ENCODE measurements around the gene KLHDC2.
A peak's percentile ranks its signal among the peaks of the same experiment; 100 is the strongest.
"Not testable (repeated sequence)": the region's sequence is repeated elsewhere in the genome, so short reads cannot be mapped to it uniquely, and the experiment has no call there.

Gene KLHDC2

DNA sequence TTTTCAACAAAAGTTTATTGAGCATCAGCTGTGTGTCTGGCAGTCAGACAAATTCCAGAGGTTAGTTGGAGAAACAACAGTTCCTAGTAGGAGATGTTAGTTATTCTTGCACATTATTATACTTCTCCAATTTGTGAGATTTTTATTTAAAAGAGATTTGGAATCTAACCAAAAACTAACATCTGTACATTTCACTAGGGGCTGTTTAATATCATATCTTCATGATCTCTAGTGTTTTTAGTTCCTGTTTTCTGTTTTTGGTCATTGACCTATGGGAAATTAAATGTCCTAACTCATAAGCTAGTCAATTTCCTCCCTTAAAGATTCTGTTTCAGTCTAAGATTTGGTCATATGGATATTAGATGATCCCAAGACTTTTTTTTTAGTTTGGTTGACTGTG is 34.1 kb upstream of the KLHDC2 start:
- H3K36me3 ChIP-seq (ENCODE audit: low read depth), result no peaks in the 10 kb centered on the region
- TF ChIP-seq, protein P1, sequence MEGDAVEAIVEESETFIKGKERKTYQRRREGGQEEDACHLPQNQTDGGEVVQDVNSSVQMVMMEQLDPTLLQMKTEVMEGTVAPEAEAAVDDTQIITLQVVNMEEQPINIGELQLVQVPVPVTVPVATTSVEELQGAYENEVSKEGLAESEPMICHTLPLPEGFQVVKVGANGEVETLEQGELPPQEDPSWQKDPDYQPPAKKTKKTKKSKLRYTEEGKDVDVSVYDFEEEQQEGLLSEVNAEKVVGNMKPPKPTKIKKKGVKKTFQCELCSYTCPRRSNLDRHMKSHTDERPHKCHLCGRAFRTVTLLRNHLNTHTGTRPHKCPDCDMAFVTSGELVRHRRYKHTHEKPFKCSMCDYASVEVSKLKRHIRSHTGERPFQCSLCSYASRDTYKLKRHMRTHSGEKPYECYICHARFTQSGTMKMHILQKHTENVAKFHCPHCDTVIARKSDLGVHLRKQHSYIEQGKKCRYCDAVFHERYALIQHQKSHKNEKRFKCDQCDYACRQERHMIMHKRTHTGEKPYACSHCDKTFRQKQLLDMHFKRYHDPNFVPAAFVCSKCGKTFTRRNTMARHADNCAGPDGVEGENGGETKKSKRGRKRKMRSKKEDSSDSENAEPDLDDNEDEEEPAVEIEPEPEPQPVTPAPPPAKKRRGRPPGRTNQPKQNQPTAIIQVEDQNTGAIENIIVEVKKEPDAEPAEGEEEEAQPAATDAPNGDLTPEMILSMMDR (IDR thresholded peaks at IDR 0.05; ENCODE audit: poor library complexity, severe bottlenecking), result no peak
- H3K4me1 ChIP-seq (ENCODE audit: insufficient read depth, poor library complexity, severe bottlenecking), result no peaks in the 10 kb centered on the region
- H3K4me3 ChIP-seq (ENCODE audit: severe bottlenecking), result no peak overlapping the region
- no peaks in the 10 kb centered on the region for H3K27me3 ChIP-seq (ENCODE audit: insufficient read depth, poor library complexity, severe bottlenecking)
- H3K27ac ChIP-seq (ENCODE audit: poor library complexity, severe bottlenecking), result no peak overlapping the region
- H3K9me3 ChIP-seq (ENCODE audit: severe bottlenecking), result no peaks in the 10 kb centered on the region
- ATAC-seq (ENCODE audit: low read depth), result no peak
- no peak for DNase-seq (ENCODE audit: low spot score)

DNA sequence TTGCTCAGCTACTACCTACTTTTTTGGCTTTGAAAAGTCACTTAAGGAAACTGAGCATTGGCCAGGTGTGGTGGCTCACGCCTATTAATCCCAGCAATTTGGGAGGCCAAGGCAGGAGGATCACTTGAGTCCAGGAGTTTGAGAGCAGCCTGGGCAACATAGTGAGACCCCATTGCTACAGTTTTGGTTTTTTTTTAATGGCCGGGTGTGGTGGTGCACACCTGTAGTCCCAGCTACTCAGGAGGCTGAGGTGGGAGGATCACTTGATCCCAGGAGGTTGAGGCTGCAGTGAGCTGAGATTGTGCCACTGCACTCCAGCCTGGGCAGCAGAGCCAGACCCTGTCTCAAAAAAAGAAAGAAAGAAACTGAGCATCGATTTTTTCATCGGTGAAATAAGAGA is 32.3 kb upstream of the KLHDC2 start:
- not testable (repeated sequence) for ATAC-seq (ENCODE audit: low read depth); H3K4me3 ChIP-seq (ENCODE audit: severe bottlenecking); H3K36me3 ChIP-seq (ENCODE audit: low read depth); H3K4me1 ChIP-seq (ENCODE audit: insufficient read depth, poor library complexity, severe bottlenecking); DNase-seq (ENCODE audit: low spot score); H3K9me3 ChIP-seq (ENCODE audit: severe bottlenecking); H3K27ac ChIP-seq (ENCODE audit: poor library complexity, severe bottlenecking); H3K27me3 ChIP-seq (ENCODE audit: insufficient read depth, poor library complexity, severe bottlenecking)

DNA sequence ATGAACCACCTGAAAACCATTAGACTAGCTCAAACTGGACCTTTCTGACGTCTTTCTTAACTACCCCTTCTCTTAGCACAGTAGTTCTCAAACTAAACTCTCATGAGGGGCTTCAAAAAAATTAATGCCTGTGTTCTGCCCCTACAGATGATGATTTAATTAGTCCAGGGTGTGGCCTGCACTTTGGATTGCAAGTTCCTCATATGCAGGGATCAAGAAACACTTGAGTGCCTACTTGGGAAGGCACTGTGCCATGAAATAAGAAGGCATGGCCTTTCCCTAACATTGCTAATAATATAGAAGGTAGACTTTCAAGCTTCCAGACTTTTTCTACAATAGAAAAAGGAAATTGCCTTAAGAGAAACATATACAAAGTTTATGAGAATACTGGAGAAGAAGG is 22.8 kb upstream of the KLHDC2 start:
- H3K27ac ChIP-seq (ENCODE audit: poor library complexity, severe bottlenecking), result no peak overlapping the region
- no peaks in the 10 kb centered on the region for H3K36me3 ChIP-seq (ENCODE audit: low read depth)
- TF ChIP-seq, protein P1 (IDR thresholded peaks at IDR 0.05; ENCODE audit: poor library complexity, severe bottlenecking), result no peak
- no peaks in the 10 kb centered on the region for H3K4me1 ChIP-seq (ENCODE audit: insufficient read depth, poor library complexity, severe bottlenecking)
- no peaks in the 10 kb centered on the region for H3K9me3 ChIP-seq (ENCODE audit: severe bottlenecking)
- ATAC-seq (ENCODE audit: low read depth) (no peak), DNase-seq (ENCODE audit: low spot score) (no peak)
- no peaks in the 10 kb centered on the region for H3K27me3 ChIP-seq (ENCODE audit: insufficient read depth, poor library complexity, severe bottlenecking)
- H3K4me3 ChIP-seq (ENCODE audit: severe bottlenecking), result no peak overlapping the region

DNA sequence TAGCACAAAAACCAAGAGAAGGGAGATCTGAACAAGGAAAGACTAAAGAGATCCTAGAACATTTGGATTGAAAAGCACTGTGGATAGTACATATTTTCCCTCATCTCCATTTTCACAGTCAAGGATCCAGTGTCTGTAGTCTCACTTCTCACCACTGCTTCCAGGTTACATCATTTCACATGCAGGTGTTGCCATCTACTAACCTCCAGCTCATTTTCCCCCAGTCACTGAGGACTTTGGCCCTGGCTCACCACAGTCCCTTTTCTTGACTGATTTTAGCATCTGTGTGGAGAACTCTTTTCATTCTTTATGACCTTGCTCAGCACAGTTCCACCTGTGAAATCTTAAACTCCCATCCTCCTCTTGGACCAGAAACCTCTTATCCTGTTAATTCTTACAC is 21.5 kb upstream of the KLHDC2 start:
- DNase-seq (ENCODE audit: low spot score); H3K27ac ChIP-seq (ENCODE audit: poor library complexity, severe bottlenecking); H3K27me3 ChIP-seq (ENCODE audit: insufficient read depth, poor library complexity, severe bottlenecking); H3K36me3 ChIP-seq (ENCODE audit: low read depth); ATAC-seq (ENCODE audit: low read depth); H3K9me3 ChIP-seq (ENCODE audit: severe bottlenecking); H3K4me3 ChIP-seq (ENCODE audit: severe bottlenecking); H3K4me1 ChIP-seq (ENCODE audit: insufficient read depth, poor library complexity, severe bottlenecking): not testable (repeated sequence)

DNA sequence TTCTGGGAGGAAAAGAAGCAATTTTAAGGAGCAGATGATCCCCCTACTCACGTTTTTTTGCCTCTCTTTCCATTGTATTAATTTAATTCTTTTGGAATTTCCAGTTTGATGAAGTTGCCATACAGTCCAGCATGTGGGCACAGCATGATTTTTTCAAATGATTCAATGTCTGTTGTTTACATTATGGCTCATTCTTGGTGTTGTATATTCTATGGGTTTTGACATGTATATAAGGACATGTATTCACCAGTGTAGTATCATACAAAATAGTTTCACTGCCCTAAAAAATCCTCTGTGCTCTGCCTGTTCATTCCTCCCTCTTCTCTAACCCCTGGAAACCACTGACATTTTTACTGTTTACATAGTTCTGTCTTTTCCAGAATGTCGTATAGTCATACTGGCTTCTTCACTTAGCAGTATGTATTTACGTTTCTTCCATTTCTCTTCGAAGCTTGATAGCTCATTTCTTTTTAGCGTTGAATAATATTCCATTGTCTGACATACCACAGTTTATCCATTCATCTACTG is 13.3 kb upstream of the KLHDC2 start:
- Histone ChIP-seq H3K36me3 (ENCODE audit: low read depth) (no peaks in the 10 kb centered on the region), H3K4me1 (ENCODE audit: insufficient read depth, poor library complexity, severe bottlenecking) (peaks cover 2% of the 10 kb centered on the region), H3K27me3 (ENCODE audit: insufficient read depth, poor library complexity, severe bottlenecking) (peaks cover 2% of the 10 kb centered on the region), H3K4me3 (ENCODE audit: severe bottlenecking) (no peak overlapping the region), H3K9me3 (ENCODE audit: severe bottlenecking) (no peaks in the 10 kb centered on the region), H3K27ac (ENCODE audit: poor library complexity, severe bottlenecking) (no peak overlapping the region)
- DNase-seq (ENCODE audit: low spot score) (no peak), ATAC-seq (ENCODE audit: low read depth) (peak; percentile 91)
- TF ChIP-seq, protein P1 (IDR thresholded peaks at IDR 0.05; ENCODE audit: poor library complexity, severe bottlenecking), result no peak

DNA sequence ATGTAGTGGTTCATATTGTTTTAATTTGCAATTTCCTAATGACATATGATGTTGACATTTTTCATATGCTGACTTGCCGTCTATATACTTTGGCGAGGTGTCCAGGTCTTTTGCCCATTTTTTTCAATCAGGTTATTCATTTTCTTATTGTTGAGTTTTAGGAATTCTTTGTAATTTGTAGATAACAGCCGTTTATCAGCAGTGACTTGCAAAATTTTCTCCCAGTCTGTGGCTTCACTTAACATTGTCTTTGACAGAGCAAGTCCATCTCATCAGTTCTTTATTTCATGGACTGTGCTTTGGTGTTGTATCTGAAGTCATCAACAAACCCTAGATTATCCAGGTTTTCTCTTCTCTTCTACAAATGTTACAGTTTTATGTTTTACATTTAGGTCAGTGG is 12.6 kb upstream of the KLHDC2 start:
- ATAC-seq (ENCODE audit: low read depth) (no peak), DNase-seq (ENCODE audit: low spot score) (no peak)
- peaks cover 2% of the 10 kb centered on the region for H3K4me1 ChIP-seq (ENCODE audit: insufficient read depth, poor library complexity, severe bottlenecking)
- peaks cover 2% of the 10 kb centered on the region for H3K27me3 ChIP-seq (ENCODE audit: insufficient read depth, poor library complexity, severe bottlenecking)
- TF ChIP-seq, protein P1 (IDR thresholded peaks at IDR 0.05; ENCODE audit: poor library complexity, severe bottlenecking), result no peak
- H3K9me3 ChIP-seq (ENCODE audit: severe bottlenecking), result no peaks in the 10 kb centered on the region
- no peaks in the 10 kb centered on the region for H3K36me3 ChIP-seq (ENCODE audit: low read depth)
- no peak overlapping the region for H3K4me3 ChIP-seq (ENCODE audit: severe bottlenecking)
- H3K27ac ChIP-seq (ENCODE audit: poor library complexity, severe bottlenecking), result no peak overlapping the region
